Peyer's patch (tissue), 4 donors: ENCODE data around the gene WIPF2. TPM values are rescaled to one million over a fixed set of nuclear protein-coding genes. Genes with fewer than 3 reads are reported as not detected.

Experiments
- DNase-seq, 3 donors: peaks; one replicate each; pipeline ENCODE4 v3.0.0-alpha.2; 2017 to 2019
- H3K27ac ChIP-seq, 4 donors: fragments of 200-600 bp; sonication (generic); one replicate each; pipeline ENCODE4 v1.5.1; 2016 to 2019
- H3K27me3 ChIP-seq, 2 donors: fragments of 200-600 bp; sonication (generic); one replicate each; pipeline ENCODE4 v1.5.1; 2019
- H3K36me3 ChIP-seq, 3 donors: fragments of 200-600 bp; sonication (generic); one replicate each; pipeline ENCODE4 v1.5.1; 2016 to 2019
- H3K4me1 ChIP-seq, 4 donors: fragments of 200-600 bp; sonication (generic); one replicate each; pipeline ENCODE4 v1.5.1; 2016 to 2019
- H3K4me3 ChIP-seq, 4 donors: fragments of 200-600 bp; sonication (generic); 1 replicate in 3 of 4; 2 replicates in 1 of 4; pipeline ENCODE4 v1.5.1; 2016 to 2019; ENCODE audit warnings: mild to moderate bottlenecking in 1 of 4
- H3K9me3 ChIP-seq, 4 donors: fragments of 200-600 bp; sonication (generic); one replicate each; pipeline ENCODE4 v1.5.1; 2016 to 2019; ENCODE audit warnings: mild to moderate bottlenecking in 1 of 4
- POLR2A ChIP-seq, 2 donors: fragments of 450-650 bp; IDR thresholded peaks; one replicate each; pipeline ENCODE4 v1.5.1; 2017; ENCODE audit warnings: antibody characterized with exemption in 2 of 2, mild to moderate bottlenecking in 2 of 2, moderate library complexity in 2 of 2
- total RNA-seq, 4 donors: library from RNA; depleted of rRNA; stranded (reverse); fragments of >200 nt; gene quantifications; one replicate each; pipeline ENCODE4 v1.1.0, GENCODE V29; 2016
- TF ChIP-seq, protein P1 (sequence below), 6 experiments: fragments of 450-650 bp in 4 of 6; fragments of 200-600 bp in 2 of 6; sonication (generic) in 1 of 6; IDR thresholded peaks; one replicate each; pipeline ENCODE4 v1.5.1; 2017 to 2019; ENCODE audit warnings: antibody characterized with exemption in 6 of 6, mild to moderate bottlenecking in 3 of 6, moderate library complexity in 1 of 6

The WIPF2 gene, protein sequence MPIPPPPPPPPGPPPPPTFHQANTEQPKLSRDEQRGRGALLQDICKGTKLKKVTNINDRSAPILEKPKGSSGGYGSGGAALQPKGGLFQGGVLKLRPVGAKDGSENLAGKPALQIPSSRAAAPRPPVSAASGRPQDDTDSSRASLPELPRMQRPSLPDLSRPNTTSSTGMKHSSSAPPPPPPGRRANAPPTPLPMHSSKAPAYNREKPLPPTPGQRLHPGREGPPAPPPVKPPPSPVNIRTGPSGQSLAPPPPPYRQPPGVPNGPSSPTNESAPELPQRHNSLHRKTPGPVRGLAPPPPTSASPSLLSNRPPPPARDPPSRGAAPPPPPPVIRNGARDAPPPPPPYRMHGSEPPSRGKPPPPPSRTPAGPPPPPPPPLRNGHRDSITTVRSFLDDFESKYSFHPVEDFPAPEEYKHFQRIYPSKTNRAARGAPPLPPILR
- total RNA-seq: 10 to 100 TPM; 20.6 to 34.3 (median 26.8) TPM

DNA sequence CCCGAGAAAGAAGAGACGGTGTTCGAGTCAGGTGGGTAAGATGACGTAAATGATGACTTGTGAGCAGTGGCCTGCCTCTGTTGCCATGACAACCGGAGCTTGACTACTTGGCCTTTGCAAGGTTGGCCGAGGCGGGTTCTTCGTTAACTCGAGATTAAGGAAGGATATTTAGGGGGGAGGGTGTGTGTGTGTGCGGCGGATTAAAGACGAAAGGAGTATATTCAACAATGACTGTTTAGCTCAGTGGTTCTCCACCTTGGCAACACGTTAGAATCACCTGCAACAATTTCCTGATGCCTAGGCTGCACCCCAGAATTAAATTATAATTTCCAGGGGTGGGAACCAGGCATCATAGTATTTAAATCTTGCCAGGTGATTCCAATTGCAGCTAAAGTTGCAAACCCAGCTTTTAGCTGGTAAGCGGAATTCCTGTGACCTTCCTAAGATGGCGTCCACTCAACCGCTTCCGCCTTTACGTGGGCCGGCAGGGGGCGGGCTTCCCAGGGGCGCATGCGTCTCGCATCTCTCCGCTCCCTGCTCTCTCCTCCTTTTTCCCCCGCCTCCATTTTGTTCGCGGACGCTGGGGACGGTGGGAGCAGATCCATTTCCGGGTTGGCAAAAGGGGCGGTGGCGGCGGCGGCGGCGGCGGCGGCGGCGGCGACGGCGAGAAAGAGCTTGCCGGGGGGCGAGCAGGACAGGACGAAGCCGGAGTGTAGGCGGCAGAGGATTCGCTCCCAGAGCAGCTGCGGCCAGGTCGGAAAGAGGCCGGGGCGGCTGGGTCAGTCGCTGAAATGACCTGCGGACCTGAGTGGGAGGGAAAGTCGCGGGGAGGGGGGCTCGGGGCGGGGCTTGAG, at the start of gene WIPF2:
Gene WIPF2, plus strand, starts transcription at position 565 of the 854 bp plus-strand sequence. CDS start 37,156 bp downstream, outside the sequence.
- H3K9me3 ChIP-seq: no peaks in the 10 kb centered on the region
- TF ChIP-seq, protein P1, sequence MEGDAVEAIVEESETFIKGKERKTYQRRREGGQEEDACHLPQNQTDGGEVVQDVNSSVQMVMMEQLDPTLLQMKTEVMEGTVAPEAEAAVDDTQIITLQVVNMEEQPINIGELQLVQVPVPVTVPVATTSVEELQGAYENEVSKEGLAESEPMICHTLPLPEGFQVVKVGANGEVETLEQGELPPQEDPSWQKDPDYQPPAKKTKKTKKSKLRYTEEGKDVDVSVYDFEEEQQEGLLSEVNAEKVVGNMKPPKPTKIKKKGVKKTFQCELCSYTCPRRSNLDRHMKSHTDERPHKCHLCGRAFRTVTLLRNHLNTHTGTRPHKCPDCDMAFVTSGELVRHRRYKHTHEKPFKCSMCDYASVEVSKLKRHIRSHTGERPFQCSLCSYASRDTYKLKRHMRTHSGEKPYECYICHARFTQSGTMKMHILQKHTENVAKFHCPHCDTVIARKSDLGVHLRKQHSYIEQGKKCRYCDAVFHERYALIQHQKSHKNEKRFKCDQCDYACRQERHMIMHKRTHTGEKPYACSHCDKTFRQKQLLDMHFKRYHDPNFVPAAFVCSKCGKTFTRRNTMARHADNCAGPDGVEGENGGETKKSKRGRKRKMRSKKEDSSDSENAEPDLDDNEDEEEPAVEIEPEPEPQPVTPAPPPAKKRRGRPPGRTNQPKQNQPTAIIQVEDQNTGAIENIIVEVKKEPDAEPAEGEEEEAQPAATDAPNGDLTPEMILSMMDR (IDR thresholded peaks at IDR 0.05): peak; percentile 76 to 95 (median 86)
- TF ChIP-seq POLR2A (IDR thresholded peaks at IDR 0.05): peak; percentile 52 to 78
- H3K27me3 ChIP-seq: no peaks in the 10 kb centered on the region
- H3K27ac ChIP-seq: peak within 1 kb of the TSS; percentile 80 to 93 (median 90)
- peak; percentile 95 to 98 (median 97) for DNase-seq
- no peaks in the 10 kb centered on the region for H3K36me3 ChIP-seq
- H3K4me3 ChIP-seq: peak within 1 kb of the TSS; percentile 63 to 88 (median 84)
- H3K4me1 ChIP-seq: peaks cover 0 to 6% (median 2%) of the 10 kb centered on the region in 4 donors

DNA sequence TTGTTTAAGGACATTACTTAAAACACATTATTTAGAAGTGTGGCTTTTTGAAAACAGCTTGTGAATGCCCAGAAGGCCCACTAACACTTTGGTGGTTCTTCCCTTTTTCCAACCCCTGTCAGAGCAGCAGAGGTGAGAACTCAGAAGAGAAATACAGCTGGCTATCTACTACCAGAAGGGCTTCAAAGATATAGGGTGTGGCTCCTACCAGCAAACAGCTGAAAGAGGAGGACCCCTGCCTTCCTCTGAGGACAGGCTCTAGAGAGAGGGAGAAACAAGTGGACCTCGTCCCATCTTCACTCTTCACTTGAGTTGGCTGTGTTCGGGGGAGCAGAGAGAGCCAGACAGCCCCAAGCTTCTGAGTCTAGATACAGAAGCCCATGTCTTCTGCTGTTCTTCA, 48.8 kb upstream of the WIPF2 start:
- TF ChIP-seq POLR2A (IDR thresholded peaks at IDR 0.05): no peak
- TF ChIP-seq, protein P1 (IDR thresholded peaks at IDR 0.05): no peak
- Histone ChIP-seq H3K4me3 (no peak overlapping the region), H3K27me3 (no peaks in the 10 kb centered on the region), H3K9me3 (no peaks in the 10 kb centered on the region), H3K36me3 (peaks cover 4 to 78% (median 5%) of the 10 kb centered on the region in 3 donors), H3K27ac (no peak overlapping the region), H3K4me1 (no peaks in the 10 kb centered on the region)
- DNase-seq: no peak

DNA sequence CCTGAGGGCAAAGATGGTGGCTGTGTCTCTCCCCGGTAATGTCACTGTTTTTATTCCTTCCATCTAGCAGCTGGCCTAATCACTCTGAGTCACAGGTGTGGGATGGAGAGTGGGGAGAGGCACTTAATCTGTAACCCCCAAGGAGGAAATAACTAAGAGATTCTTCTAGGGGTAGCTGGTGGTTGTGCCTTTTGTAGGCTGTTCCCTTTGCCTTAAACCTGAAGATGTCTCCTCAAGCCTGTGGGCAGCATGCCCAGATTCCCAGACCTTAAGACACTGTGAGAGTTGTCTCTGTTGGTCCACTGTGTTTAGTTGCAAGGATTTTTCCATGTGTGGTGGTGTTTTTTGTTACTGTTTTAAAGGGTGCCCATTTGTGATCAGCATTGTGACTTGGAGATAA, 47.4 kb upstream of the WIPF2 start:
- H3K36me3 ChIP-seq: peaks cover 4 to 64% (median 5%) of the 10 kb centered on the region in 3 donors
- H3K4me1 ChIP-seq: peaks cover 0 to 10% (median 2%) of the 10 kb centered on the region in 4 donors
- no peaks in the 10 kb centered on the region for H3K27me3 ChIP-seq
- H3K9me3 ChIP-seq: no peaks in the 10 kb centered on the region
- no peak overlapping the region for H3K27ac ChIP-seq
- no peak overlapping the region for H3K4me3 ChIP-seq
- no peak for TF ChIP-seq POLR2A (IDR thresholded peaks at IDR 0.05)
- TF ChIP-seq, protein P1 (IDR thresholded peaks at IDR 0.05): no peak
- no peak for DNase-seq

DNA sequence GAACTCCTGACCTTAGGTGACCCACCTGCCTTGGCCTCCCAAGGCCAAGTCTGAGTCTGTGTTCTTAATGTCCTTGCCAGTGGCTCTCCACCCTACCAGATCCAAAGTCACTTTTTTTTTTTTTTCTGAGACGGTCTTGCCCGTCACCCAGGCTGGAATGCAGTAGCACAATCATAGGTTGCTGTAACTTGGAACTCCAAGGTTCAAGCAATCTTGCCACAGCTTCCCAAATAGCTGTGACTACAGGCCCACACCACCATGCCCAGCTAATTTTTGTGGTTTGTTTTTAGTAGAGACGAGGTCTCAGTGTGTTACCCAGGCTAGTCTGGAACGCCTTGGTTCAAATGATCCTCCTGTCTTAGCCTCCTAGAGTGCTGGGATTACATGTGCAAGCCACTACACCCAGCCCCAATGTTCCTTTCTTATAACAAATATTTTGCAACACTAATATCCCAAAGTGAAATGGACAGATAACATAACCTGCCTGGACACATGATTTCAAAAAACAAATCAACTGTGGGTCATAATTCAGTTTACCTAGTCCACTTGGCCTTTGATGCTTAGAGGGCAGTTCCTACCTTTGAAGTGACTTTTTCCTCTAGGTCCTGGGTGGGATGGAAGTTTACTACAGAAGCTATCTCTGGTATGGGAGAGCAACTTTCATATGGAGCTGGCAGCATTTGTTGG, 45.9 kb upstream of the WIPF2 start:
- TF ChIP-seq, protein P1 (IDR thresholded peaks at IDR 0.05): no peak
- Histone ChIP-seq H3K27ac (no peak overlapping the region), H3K36me3 (peaks cover 4 to 49% (median 5%) of the 10 kb centered on the region in 3 donors), H3K9me3 (no peaks in the 10 kb centered on the region), H3K4me1 (peaks cover 0 to 22% (median 14%) of the 10 kb centered on the region in 4 donors), H3K27me3 (no peaks in the 10 kb centered on the region), H3K4me3 (no peak overlapping the region)
- no peak for DNase-seq

DNA sequence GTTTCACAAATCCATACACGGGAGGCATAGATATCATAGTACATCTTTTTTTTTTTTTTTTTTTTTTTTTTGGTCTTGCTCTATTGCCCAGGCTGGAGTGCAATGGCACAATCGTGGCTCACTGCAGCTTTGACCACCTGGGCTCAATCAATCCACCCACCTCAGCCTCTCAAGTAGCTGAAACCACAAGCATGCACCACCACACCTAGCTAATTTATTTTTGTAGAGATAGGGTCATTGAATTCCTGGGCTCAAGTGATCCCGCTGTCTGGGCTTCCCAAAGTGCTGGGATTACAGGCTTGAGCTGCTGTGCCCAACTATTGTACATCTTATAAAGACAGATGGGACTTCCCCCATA, 45.3 kb upstream of the WIPF2 start:
- H3K27ac ChIP-seq: no peak overlapping the region
- no peaks in the 10 kb centered on the region for H3K27me3 ChIP-seq
- peaks cover 0 to 22% (median 14%) of the 10 kb centered on the region in 4 donors for H3K4me1 ChIP-seq
- no peak for DNase-seq
- H3K36me3 ChIP-seq: peaks cover 4 to 44% (median 5%) of the 10 kb centered on the region in 3 donors
- no peak overlapping the region for H3K4me3 ChIP-seq
- TF ChIP-seq POLR2A (IDR thresholded peaks at IDR 0.05): no peak
- TF ChIP-seq, protein P1 (IDR thresholded peaks at IDR 0.05): no peak
- no peaks in the 10 kb centered on the region for H3K9me3 ChIP-seq
